ENCODE results near the gene MTA1.

Gene MTA1

GRCh38 chr14:105411017-105411941 lies 8.3 kb upstream of the MTA1 start:
- H4K20me1 ChIP-seq (ENCODE audit: insufficient read depth, low read length): no peaks in the 10 kb centered on the region
- no peaks in the 10 kb centered on the region for H3K9me2 ChIP-seq (ENCODE audit: low read depth, low read length)
- no peak overlapping the region for H2AFZ ChIP-seq (ENCODE audit: low read length)
- no peak overlapping the region for H3K9ac ChIP-seq (ENCODE audit: low read length)
- no peaks in the 10 kb centered on the region for H3F3A ChIP-seq (ENCODE audit: insufficient read depth, low read length)
- no peaks in the 10 kb centered on the region for H3K79me2 ChIP-seq (ENCODE audit: insufficient read depth, low read length)
- H3K36me3 ChIP-seq (ENCODE audit: insufficient read depth, low read length): no peaks in the 10 kb centered on the region
- peak overlapping the region; percentile 9 for H3K4me3 ChIP-seq (ENCODE audit: low read depth, low read length, poor library complexity, severe bottlenecking)
- H3K27me3 ChIP-seq (ENCODE audit: insufficient read depth, low read length): peaks cover 22% of the 10 kb centered on the region; the same call in 1 of the 2 replicates
- no peak; the same call in 1 of the 2 replicates for TF ChIP-seq EZH2 (IDR thresholded peaks at IDR 0.05; ENCODE audit: borderline replicate concordance, low read length)
- no peak for TF ChIP-seq CTCF (IDR thresholded peaks at IDR 0.05; ENCODE audit: low read length)
- no peaks in the 10 kb centered on the region for H3K9me3 ChIP-seq (ENCODE audit: low read length)
- no peak overlapping the region for H3K27ac ChIP-seq (ENCODE audit: low read depth, low read length, poor library complexity, severe bottlenecking)
- peaks cover 15% of the 10 kb centered on the region for H3K4me1 ChIP-seq (ENCODE audit: insufficient read depth, low read length, severe bottlenecking)
- peak overlapping the region; percentile 12; the same call in 1 of the 2 replicates for H3K4me2 ChIP-seq (ENCODE audit: low read length)

- H3F3A ChIP-seq (ENCODE audit: insufficient read depth, low read length): no peaks in the 10 kb centered on the region
- TF ChIP-seq EZH2 (IDR thresholded peaks at IDR 0.05; ENCODE audit: borderline replicate concordance, low read length) (no peak), CTCF (IDR thresholded peaks at IDR 0.05; ENCODE audit: low read length) (no peak)
- H2AFZ ChIP-seq (ENCODE audit: low read length): no peak overlapping the region
Observed at GRCh38 chr14:105411985-105412770, 7.4 kb upstream of the MTA1 start.

GRCh38 chr14:105412771-105413543 lies 6.7 kb upstream of the MTA1 start:
- Histone ChIP-seq H3K9ac (ENCODE audit: low read length) (no peak overlapping the region), H3F3A (ENCODE audit: insufficient read depth, low read length) (no peaks in the 10 kb centered on the region), H3K4me1 (ENCODE audit: insufficient read depth, low read length, severe bottlenecking) (peaks cover 15% of the 10 kb centered on the region), H3K27ac (ENCODE audit: low read depth, low read length, poor library complexity, severe bottlenecking) (no peak overlapping the region), H3K9me3 (ENCODE audit: low read length) (no peaks in the 10 kb centered on the region), H3K4me3 (ENCODE audit: low read depth, low read length, poor library complexity, severe bottlenecking) (no peak overlapping the region), H2AFZ (ENCODE audit: low read length) (no peak overlapping the region), H3K9me2 (ENCODE audit: low read depth, low read length) (no peaks in the 10 kb centered on the region), H3K36me3 (ENCODE audit: insufficient read depth, low read length) (no peaks in the 10 kb centered on the region), H3K27me3 (ENCODE audit: insufficient read depth, low read length) (peaks cover 22% of the 10 kb centered on the region; the same call in 1 of the 2 replicates), H4K20me1 (ENCODE audit: insufficient read depth, low read length) (no peaks in the 10 kb centered on the region), H3K79me2 (ENCODE audit: insufficient read depth, low read length) (no peaks in the 10 kb centered on the region), H3K4me2 (ENCODE audit: low read length) (no peak overlapping the region)
- no peak for TF ChIP-seq CTCF (IDR thresholded peaks at IDR 0.05; ENCODE audit: low read length)
- TF ChIP-seq EZH2 (IDR thresholded peaks at IDR 0.05; ENCODE audit: borderline replicate concordance, low read length): no peak

More at GRCh38 chr14:105411985-105412770, 7.4 kb upstream of the MTA1 start:
- Histone ChIP-seq H3K4me2 (ENCODE audit: low read length) (no peak overlapping the region), H3K27me3 (ENCODE audit: insufficient read depth, low read length) (peaks cover 22% of the 10 kb centered on the region; the same call in 1 of the 2 replicates), H3K9me3 (ENCODE audit: low read length) (no peaks in the 10 kb centered on the region), H3K4me1 (ENCODE audit: insufficient read depth, low read length, severe bottlenecking) (peaks cover 15% of the 10 kb centered on the region), H3K27ac (ENCODE audit: low read depth, low read length, poor library complexity, severe bottlenecking) (no peak overlapping the region), H3K36me3 (ENCODE audit: insufficient read depth, low read length) (no peaks in the 10 kb centered on the region), H3K9me2 (ENCODE audit: low read depth, low read length) (no peaks in the 10 kb centered on the region), H3K79me2 (ENCODE audit: insufficient read depth, low read length) (no peaks in the 10 kb centered on the region), H3K9ac (ENCODE audit: low read length) (no peak overlapping the region), H3K4me3 (ENCODE audit: low read depth, low read length, poor library complexity, severe bottlenecking) (no peak overlapping the region), H4K20me1 (ENCODE audit: insufficient read depth, low read length) (no peaks in the 10 kb centered on the region)
